ENCODE results near the gene GAK.
"Not testable (repeated sequence)": the region's sequence is repeated elsewhere in the genome, so short reads cannot be mapped to it uniquely, and the experiment has no call there.

Gene GAK

GRCh38 chr4:952881-953573 is 20.9 kb upstream of the GAK start:
- DNase-seq: no peak

GRCh38 chr4:951594-952468 is 19.7 kb upstream of the GAK start:
- DNase-seq: no peak

GRCh38 chr4:951186-951585 is 19.1 kb upstream of the GAK start:
- no peak for DNase-seq

DNA sequence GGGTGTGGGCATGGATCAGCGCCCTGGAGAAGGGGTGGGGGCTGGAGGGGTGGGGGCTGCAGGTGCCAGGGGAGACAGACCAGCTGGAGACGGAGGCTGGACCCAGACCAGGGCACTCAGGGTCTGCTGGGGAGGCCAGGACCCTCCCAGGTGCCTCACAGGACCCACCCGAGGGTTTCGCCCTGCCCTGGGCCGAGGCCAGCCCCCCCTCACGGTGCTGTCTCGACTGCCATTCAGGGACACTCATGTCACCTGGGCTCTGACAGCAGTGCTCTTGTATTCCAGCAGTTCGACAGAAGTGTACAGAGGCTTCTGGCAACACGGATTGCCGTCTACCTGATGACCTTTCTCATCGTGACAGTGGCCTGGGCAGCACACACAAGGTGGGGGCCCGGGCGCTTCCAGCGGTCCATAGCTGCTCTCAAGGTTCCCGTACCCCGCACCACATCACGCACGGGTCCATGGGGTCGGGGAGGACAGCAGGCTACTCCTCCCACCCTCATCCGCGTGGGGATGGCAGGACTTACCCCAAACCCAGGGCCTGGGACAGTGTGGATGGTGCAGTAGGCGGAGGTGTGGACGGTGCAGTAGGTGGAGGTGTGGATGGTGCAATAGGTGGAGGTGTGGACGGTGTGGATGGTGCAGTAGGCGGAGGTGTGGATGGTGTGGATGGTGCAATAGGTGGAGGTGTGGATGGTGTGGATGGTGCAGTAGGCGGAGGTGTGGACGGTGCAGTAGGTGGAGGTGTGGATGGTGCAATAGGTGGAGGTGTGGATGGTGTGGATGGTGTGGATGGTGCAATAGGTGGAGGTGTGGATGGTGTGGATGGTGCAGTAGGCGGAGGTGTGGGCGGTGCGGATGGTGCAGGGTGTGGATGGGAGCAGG is 18.3 kb upstream of the GAK start:
- no peak for DNase-seq

DNA sequence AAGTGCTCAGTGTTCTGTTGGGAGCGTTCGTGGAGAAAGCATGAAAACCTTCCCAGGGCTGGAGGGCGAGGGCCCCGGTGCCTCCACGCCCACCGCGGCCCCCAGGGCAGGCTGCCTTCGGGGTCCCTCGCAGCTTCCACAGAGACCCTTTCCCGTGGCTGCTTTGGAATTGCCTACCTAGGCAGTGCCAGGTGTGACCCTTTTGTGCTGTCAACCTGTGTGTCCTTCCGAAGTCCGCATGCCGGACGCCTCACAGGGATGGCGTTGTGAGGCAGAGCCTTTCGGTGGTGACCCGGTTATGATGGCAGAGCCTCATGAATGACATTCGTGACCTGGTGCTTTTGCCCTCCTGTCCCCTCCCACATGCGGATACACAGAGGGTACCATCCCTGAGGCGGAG is 17.5 kb upstream of the GAK start:
- DNase-seq: no peak

DNA sequence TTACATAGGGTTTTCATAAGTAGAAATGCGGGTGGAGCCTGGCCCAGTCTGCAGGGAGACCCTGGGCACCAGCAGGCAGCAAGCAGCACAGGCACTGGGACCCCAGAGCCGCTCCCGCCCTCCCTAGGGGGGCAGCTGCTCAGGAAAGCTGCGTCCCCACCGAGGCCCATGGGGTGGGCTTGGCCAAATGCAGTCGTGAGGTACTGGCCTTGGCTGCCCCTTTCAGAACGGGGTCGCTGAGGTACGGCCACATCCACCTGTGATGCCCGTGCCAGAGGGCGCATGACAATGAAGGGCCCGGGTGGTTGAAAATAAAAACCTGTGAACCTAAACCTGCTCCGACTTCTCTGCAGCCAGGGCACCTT is 16.8 kb upstream of the GAK start:
- DNase-seq: no peak

- DNase-seq: no peak
Measured at GRCh38 chr4:948101-948935, 16.2 kb upstream of the GAK start.

- DNase-seq: no peak
Measured at GRCh38 chr4:947491-947971, 15.4 kb upstream of the GAK start.

DNA sequence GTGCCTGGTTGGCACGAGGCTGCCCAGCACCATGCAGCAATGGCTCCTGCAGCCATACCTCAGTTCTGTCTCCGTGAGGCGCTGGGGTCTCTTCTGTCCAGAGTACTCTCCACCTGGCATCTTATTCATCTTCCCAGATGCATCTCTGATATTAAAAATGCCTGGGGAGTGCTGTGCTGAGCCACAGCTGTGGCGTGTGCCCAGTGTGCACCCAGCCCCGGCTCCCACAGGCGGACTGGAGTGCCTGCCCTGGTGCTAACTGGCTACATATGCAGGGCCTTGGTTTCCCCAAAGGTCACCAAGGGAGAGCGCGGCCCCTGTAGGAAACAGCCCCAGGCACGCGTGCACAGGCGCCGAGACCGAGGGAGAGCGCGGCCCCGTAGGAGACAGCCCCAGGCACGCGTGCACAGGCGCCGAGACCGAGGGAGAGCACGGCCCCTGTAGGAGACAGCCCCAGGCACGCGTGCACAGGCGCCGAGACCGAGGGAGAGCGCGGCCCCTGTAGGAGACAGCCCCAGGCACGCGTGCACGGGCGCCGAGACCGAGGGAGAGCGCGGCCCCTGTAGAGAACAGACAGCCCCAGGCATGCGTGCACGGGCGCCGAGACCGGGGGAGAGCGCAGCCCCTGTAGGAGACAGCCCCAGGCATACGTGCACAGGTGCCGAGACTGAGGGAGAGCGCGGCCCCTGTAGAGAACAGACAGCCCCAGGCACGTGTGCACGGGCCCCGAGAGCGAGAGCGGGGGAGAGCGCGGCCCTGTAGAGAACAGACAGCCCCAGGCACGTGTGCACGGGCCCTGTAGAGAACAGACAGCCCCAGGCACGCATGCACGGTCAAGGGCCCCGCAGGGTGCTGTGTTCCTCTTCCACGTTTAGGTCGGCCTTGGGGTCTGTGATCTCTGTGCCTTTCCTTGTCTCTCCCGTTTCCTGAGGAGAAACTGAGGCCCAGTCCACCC is 14.7 kb upstream of the GAK start:
- DNase-seq: no peak

GRCh38 chr4:946103-946450 is 14.0 kb upstream of the GAK start:
- DNase-seq: no peak

GRCh38 chr4:945274-946102 is 13.4 kb upstream of the GAK start:
- DNase-seq: no peak

- not testable (repeated sequence) for DNase-seq
Measured at GRCh38 chr4:939508-939907, 7.4 kb upstream of the GAK start.

DNA sequence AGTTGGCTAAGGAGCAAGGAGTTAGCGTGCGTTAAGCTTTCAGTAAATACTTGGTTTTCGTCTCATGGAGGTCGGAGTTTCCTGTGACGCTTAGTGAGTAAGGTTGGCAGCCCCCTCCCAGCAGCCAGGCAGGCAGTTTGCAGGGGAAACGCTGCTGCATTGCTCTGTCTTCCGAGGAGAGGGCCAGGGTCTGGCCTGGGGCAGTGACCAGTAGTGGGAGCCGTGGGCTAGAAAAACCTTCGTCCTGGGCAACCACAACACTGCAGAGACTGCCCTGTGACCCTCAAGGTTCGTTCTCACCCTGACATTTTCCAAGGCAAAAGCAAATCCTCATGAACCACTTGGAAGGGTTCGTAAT is 576 bp upstream of the GAK start:
- no peak for DNase-seq

DNA sequence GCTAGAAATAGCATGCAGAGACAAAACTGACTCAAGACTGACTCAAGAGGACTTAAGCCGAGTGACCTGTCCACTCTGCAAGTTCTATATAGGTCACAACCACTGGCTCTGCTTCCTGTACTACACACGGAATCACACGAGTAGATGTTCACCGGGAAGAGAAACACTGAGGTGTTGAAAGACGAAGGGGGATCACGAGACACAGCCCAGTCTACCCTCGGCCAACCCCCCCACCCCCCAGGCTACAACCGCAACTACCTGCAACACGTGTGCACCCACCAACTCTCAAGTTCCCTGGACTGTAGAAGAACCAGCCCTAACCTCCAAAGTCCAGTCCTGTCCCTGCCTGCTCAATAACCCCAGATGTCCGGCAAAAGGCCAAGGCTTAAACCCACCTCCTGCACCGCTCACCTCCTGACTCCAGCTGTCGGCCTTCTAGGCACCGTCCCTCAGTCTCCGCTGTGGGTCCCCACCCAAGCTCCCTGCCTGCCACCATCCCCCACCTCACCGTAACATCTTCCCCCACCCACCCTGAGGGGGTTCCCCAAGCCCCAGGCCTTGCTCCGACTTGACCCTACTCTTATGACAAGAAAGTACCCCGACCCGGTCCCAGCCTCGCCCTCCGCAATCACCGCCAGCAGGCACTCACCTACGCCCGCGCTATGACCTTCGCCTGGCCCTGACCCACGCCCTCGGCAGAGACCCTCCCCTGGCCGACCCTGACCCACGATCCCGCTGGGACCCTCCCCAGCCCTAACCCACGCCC is 739 bp downstream of the GAK start:
- DNase-seq: peak; percentile 30

- no peak for DNase-seq
Measured at GRCh38 chr4:930827-931193, 1.3 kb downstream of the GAK start.

DNA sequence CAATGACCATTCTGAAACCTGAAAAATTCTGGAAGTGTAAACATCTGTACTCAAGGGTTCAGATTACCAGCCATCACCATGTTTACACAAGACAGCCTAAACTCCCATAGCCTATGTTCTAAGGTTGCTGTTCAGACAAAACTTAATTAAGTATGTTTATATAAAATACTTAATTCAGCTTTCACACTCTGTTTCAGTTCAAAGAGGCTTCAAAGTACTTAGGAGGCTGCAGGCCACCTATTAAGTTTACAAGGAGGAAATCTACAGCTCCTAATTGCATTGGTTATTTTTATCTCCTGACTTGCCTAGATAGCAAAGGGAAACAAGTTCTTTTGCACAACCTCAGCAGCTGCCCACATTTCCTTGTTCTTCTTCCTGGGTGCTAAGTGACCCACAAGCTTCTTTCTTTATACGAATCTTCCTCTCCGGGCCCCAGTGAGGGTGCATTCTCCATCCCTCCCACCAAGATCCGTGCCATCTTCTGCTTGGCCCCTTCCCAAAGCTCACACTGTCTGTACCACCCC is 2.0 kb downstream of the GAK start:
- DNase-seq: no peak

GRCh38 chr4:929096-929765 is 2.9 kb downstream of the GAK start:
- DNase-seq: no peak

DNA sequence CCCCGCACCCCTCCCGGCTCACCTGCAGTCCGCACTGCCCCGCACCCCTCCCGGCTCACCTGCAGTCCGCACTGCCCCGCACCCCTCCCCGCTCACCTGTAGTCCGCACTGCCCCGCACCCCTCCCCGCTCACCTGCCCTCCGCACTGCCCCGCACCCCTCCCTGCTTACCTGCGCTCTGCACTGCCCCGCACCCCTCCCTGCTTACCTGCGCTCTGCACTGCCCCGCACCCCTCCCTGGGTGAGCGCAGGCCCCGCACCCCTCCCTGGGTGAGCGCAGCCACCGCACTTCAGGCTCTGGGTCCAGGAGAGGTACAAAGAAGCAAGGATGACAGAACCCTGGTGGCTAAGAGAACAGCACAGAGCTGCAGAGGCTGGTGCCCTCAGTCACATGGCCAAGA is 4.5 kb downstream of the GAK start:
- DNase-seq: not testable (repeated sequence)

GRCh38 chr4:926538-926937 is 5.6 kb downstream of the GAK start:
- DNase-seq: no peak
